Mononuclear cell (primary cell): ENCODE measurements around the gene ITGA2. TPM values are rescaled to one million over a fixed set of nuclear protein-coding genes. Genes with fewer than 3 reads are reported as not detected.

ENCODE experiments used
- H3K27me3 ChIP-seq: 2 replicates; pipeline ENCODE4 v1.6.0; 2011; ENCODE audit warnings: low read length, control low read depth; ENCODE audit not compliant: insufficient read depth
- H3K4me1 ChIP-seq: 2 replicates; pipeline ENCODE4 v1.5.1; 2011; ENCODE audit warnings: mild to moderate bottlenecking, low read length, control low read depth; ENCODE audit not compliant: insufficient read depth
- H3K4me3 ChIP-seq: 2 replicates; pipeline ENCODE4 v1.5.1; 2011; ENCODE audit warnings: mild to moderate bottlenecking, low read length, moderate library complexity
- H3K9me3 ChIP-seq: 2 replicates; pipeline ENCODE4 v1.5.1; 2011; ENCODE audit warnings: low read depth, mild to moderate bottlenecking, control low read depth, low read length
- total RNA-seq: library from RNA; depleted of rRNA; stranded (reverse); fragments of >200 nt; gene quantifications from one replicate; pipeline ENCODE4 v1.2.3, GENCODE V29; 2012

ITGA2 gene
- total RNA-seq, 1 donor = 0.73 TPM

DNA sequence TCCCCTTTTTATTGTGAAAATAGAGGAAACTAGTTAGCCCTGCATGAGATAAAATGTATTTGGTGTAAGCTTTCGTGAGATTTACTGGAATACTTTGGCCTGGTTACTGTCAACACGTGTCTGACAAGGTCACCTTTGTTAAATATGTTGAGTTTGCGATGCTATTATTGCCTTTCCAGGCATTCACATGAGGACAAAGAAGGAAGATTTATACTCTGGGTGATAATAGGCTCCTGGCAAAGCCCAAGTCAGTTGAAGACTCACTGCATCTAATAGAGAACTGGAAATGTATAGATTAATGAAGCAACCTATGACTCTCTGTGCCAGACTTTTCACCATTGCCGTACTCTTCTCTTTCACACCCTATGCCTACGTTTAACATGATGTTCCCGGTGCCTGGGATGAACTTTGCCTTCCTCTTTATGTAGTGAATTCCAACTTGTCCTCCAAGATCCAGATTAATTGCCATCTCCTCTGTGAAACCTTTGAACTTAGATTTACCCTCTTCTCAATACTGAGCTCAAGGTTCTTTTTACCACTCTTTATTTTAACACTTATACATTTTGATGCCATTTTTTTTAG lies 33.9 kb downstream of the ITGA2 start:
- Histone ChIP-seq H3K9me3 (no peaks in the 10 kb centered on the region), H3K27me3 (no peaks in the 10 kb centered on the region), H3K4me3 (no peak overlapping the region), H3K4me1 (peaks cover 6% of the 10 kb centered on the region)

DNA sequence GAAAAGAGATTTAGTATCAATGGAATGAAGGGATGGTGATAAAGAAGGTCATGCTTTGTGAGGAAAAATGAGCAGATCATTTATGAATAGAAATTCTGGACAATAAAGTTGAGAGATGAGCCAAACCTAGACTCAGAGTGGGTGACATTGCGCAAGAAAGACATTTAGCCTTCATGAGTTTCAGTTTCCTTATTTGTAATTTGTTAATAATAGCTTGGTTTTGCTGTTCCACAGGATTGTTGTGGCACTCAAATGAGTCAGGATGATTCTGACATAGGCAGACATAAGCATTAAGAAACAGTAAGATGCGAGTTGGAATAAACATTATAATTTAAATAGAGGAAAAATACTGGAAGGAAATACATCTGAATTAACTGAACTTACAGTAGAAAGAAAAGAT lies 34.8 kb downstream of the ITGA2 start:
- Histone ChIP-seq H3K27me3 (no peaks in the 10 kb centered on the region), H3K4me3 (no peak overlapping the region), H3K4me1 (peaks cover 6% of the 10 kb centered on the region), H3K9me3 (no peaks in the 10 kb centered on the region)

DNA sequence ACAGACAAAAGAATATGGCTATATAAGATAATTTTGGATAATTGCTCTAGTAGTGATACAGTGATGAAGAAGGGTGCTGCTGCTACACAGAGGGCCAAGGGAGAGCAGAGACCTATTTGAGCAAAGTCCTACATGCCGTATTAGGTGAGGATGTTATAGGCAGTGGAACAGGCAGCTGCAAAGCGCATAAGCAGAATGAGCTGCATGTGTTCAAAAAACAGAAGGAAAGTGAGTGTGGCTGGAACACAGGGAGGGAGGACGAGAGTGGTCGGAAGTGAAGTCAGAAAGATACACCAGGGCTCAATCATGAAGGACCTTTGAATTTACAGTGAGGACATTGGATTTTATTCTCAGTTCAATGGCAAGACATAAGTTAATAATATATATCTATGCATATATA lies 35.4 kb downstream of the ITGA2 start:
- Histone ChIP-seq H3K27me3 (no peaks in the 10 kb centered on the region), H3K9me3 (no peaks in the 10 kb centered on the region), H3K4me1 (peaks cover 6% of the 10 kb centered on the region), H3K4me3 (no peak overlapping the region)

DNA sequence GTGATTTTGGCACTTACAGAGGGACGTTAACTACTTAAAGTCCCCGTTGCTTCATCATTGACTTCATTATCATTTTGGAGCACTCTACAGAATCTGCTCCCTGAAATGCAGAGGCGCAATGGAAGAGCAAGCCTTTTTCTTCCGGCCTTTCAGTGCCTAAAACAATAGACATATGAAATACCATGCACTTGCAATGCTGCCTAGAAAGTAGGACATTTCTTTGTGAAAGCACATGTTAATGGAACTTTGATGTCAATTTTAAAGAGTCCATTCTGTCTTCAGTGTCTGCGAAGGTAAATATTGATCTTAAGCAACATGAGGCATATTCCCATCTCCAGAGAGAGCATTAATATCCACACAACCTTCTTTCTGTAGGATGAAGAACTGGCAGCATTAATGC lies 36.3 kb downstream of the ITGA2 start:
- H3K4me3 ChIP-seq = no peak overlapping the region
- H3K9me3 ChIP-seq = no peaks in the 10 kb centered on the region
- peaks cover 6% of the 10 kb centered on the region for H3K4me1 ChIP-seq

DNA sequence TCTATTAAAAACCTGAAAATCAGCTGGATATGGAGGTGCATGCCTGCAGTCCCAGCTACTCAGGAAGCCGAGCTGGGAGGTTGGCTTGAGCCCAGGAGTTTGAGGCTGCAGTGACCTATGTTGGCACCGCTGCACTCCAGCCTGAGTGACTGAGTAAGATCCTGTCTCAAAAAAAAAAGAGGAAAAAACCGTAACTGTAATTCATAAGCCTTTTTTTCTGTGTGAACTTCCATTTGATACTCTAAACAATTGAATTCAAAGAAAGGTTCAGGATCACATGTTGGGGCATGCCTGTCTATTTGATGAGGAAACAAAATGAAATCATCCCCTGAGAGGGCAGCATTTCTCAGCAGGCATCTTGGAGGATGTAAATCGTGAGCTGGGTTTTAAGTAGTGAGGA lies 38.8 kb downstream of the ITGA2 start:
- no peaks in the 10 kb centered on the region for H3K9me3 ChIP-seq
- H3K27me3 ChIP-seq = no peaks in the 10 kb centered on the region
- H3K4me1 ChIP-seq = peaks cover 6% of the 10 kb centered on the region
- H3K4me3 ChIP-seq = no peak overlapping the region

More for the DNA sequence above, 36.3 kb downstream of the ITGA2 start:
- H3K27me3 ChIP-seq = no peaks in the 10 kb centered on the region

DNA sequence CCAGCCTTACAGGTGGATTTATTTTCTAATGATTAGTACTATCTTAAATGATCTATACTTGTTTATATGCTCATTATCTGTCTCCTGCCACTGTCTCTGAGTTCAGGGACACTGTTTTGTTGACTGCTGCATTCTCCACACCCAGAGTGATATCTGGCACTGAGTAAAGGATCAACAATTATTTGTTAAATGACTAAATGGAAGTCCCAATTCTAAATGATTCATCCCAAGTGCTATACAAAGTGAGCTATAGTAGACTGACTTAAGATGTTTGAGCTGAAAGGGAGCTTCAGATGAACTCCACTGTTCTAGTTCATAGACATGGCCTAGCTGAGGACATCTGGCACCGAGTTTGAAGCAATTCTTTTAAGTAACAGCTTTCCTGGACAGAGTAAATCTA lies 40.5 kb downstream of the ITGA2 start:
- Histone ChIP-seq H3K4me1 (peaks cover 3% of the 10 kb centered on the region), H3K9me3 (no peaks in the 10 kb centered on the region), H3K4me3 (no peak overlapping the region), H3K27me3 (no peaks in the 10 kb centered on the region)

DNA sequence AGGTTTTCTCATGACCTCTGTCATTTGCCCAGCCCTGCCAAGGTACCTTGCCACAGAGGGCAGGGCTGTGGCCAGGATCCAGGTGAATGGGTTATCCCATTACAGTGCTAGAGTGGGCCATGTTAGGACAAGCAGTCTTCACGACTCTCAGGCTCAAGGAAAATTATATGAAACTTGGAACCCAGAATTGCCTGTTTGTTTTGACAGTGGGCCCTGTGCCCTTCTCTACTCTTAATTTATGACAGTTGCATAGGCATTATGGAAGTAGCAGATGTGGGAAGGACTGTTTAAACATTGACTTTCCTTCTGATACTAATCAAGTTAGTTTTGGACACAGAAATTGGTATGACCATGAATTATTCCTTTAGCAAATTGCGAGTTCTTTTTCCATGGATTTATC lies 41.7 kb downstream of the ITGA2 start:
- Histone ChIP-seq H3K9me3 (no peaks in the 10 kb centered on the region), H3K27me3 (no peaks in the 10 kb centered on the region), H3K4me3 (no peak overlapping the region), H3K4me1 (no peaks in the 10 kb centered on the region)

DNA sequence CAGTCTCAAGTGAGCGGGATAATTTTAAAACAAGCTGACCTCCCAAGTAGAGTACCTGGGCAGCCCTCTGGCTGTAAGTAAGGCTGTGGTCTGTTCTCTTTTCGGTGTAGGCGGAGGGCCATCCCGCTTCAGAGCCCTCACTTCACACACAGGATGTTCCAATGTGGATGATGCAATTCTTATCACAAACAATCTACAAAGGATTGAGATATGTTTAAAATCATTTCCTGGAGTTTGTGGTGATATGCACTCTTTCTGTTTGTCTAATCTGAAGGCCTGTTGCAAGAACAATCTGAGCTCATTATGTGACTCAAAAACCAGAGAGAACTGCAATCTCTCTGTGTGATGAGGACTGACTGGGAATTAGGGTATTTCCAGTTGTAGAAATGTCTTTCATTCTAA lies 42.5 kb downstream of the ITGA2 start:
- no peak overlapping the region for H3K4me3 ChIP-seq
- H3K9me3 ChIP-seq = no peaks in the 10 kb centered on the region
- H3K4me1 ChIP-seq = no peaks in the 10 kb centered on the region
- no peaks in the 10 kb centered on the region for H3K27me3 ChIP-seq

DNA sequence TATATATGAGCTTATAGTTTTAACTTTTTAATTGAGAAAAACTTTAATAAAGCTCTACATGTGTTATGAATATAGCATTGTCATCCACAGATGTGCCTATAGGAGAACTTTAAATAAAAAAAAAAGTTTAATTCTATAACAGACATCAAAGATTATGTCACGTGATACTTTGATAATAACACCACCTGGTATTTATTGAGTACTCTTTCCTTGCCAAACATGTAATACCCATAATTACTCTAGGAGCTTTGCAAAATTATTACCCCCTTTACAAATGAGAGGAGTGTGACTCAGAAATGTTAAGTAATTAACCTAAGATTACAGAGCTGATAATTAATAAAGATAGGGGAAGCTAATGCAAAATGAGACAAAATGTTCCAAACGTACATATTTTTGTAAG lies 43.0 kb downstream of the ITGA2 start:
- Histone ChIP-seq H3K4me3 (no peak overlapping the region), H3K27me3 (no peaks in the 10 kb centered on the region), H3K4me1 (no peaks in the 10 kb centered on the region), H3K9me3 (no peaks in the 10 kb centered on the region)

DNA sequence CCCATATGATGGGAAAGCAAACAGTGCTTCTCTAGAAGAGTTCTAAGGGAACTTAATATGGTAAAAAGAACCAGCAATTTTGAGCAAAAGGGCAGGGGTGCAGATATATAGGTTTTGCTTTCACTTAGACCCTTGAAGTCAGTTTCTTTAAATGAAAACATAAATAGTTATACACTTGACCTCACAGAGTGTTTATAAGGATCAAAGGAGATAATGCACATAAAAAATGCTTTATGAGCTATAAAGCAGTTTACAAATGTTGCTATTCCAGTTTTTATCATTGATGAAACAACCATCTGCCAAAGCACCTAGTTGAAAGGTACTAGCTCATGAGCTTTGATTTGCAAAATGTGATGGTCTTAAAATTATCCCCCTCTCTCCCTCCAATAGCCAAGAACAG lies 45.7 kb downstream of the ITGA2 start:
- Histone ChIP-seq H3K4me3 (no peak overlapping the region), H3K27me3 (no peaks in the 10 kb centered on the region), H3K9me3 (no peaks in the 10 kb centered on the region), H3K4me1 (no peaks in the 10 kb centered on the region)

DNA sequence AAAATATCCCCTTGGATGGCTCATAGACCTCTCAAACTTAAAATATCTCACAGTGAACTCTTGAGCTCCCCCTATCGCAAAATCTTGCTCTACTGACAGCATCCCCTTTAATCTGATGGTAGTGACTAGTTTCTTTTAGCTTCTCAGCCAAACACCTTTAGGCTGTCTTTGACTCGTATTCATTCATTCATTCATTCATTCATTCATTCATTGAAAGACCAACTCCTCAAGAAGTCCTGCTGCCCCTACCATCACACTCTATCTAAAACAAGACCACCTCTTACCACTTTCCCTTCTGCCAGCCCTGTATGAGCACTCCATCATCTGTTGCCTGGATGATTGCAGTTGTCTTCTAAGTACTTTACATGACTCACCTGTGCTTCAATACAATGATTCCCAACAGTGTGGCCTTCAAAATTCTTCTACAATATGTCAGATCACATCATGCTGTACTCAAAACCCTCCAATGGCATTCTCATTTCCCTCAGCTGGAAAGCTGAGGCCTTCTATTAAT lies 46.8 kb downstream of the ITGA2 start:
- Histone ChIP-seq H3K27me3 (no peaks in the 10 kb centered on the region), H3K9me3 (no peaks in the 10 kb centered on the region), H3K4me3 (no peak overlapping the region)

DNA sequence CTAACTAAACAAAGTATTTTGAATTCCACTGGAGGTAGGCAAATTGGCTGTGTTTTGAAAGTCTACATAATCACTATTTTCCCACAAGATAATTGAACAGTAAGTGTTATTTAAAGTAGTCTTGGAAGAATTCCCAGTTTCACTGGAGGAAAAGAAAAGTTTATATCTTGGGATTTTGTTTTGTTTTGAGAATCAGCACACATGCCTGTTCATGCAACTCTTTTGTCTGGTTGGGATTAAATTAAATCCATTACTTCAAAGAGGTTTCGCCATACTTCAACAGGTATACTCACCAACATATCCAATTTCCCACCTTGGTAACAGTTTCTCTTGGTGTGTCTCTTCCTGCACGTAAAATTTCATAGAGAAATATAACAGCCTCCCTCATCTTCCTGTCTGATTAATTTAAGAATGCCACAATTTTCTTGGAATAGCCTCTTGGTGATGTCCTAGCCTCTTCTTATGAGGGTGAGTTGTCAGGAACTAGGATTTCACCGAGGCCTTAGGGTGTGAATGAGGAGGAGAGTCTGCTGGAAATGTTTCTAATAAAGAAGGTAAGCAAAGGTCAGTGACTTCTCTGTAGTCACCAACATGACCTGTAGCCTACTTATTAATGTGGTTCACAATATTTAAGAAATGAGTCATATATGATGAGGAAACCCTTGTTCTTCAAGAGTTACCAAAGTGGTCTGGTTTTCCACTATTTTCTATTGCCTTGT lies 48.1 kb downstream of the ITGA2 start:
- no peaks in the 10 kb centered on the region for H3K4me1 ChIP-seq
- H3K4me3 ChIP-seq = no peak overlapping the region
- no peaks in the 10 kb centered on the region for H3K27me3 ChIP-seq
- H3K9me3 ChIP-seq = no peaks in the 10 kb centered on the region

More for the DNA sequence above, 46.8 kb downstream of the ITGA2 start:
- no peaks in the 10 kb centered on the region for H3K4me1 ChIP-seq

DNA sequence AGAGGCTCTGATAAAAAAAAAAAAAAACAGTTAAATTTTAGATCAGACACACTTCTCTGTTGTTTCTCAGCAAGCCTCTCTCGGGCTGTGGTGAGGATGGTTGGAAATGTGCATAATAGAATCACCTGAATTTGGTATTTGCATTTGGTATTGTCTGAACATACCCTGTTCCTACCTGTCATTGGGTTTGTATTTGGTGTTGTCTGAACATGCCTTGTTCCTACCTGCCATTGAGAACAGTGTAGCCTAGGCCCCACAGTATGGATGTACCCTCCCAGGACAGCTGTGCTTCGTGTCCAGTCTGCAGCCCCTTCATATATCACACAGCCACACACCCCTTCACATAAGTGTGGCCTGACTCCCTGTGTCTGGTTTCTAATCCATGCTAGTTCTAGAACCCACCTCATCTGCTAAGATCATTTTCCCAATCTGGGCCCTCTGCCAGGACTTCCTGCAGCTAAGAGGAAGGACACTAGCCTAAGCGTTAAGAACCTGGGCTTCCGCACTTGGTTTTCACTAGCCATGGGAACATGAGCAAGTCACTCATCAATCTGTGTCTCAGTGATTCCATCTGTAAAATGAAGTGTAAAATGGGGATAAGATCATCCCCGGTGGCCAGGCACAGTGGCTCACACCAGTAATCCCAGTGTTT lies 49.2 kb downstream of the ITGA2 start:
- no peaks in the 10 kb centered on the region for H3K27me3 ChIP-seq
- no peak overlapping the region for H3K4me3 ChIP-seq
- no peaks in the 10 kb centered on the region for H3K4me1 ChIP-seq
- H3K9me3 ChIP-seq = no peaks in the 10 kb centered on the region

DNA sequence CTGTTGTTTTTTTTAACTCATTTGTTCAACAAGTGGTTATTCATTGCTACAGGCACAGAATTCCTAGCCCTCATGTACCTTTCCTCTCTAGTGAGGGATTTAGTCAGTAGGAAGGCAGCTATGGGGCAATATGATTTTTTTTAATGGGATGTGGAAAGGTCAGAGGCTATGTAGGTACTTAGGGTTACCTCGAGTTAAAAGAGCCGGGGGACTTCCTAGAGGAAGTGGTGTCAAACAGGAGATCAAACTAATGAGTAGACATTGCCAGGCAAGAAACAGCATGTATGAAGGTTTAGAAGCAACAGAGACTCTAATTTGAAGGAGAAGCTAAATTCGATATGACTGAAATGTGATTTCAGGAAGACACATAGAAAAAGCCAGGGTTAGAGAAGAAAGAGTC lies 50.7 kb downstream of the ITGA2 start:
- H3K4me3 ChIP-seq = no peak overlapping the region

DNA sequence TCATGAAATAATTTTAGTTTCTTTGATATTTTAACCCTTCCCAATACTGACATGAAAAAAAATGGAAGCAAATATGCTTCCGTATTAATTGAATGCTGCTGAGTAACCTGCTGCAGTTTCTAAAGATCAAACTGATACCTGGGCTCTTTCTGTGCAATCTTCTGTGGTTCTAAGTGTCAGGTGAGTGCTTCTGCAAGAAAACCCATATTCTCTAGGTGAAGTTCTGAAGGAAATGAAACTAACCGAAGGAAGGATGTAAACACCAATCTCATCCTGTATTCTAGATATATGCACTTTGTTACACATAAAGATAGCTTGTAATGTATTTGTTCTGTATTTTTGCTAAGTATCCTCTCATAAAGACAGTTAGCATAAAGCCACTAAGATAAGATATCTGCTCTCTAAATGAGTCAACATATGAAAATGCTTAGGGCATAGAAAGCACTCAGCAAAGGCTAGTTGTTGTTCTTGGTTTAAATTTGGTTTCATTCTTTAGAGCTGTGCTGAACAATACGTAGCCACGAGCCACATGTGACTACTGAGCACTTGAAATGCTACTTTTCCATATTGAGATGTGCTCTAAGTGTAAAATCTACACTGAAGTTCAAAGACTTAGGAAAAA lies 52.0 kb downstream of the ITGA2 start:
- H3K27me3 ChIP-seq = no peaks in the 10 kb centered on the region
- no peak overlapping the region for H3K4me3 ChIP-seq
- H3K9me3 ChIP-seq = no peaks in the 10 kb centered on the region
- H3K4me1 ChIP-seq = no peaks in the 10 kb centered on the region

More for the DNA sequence above, 50.7 kb downstream of the ITGA2 start:
- Histone ChIP-seq H3K27me3 (no peaks in the 10 kb centered on the region), H3K4me1 (no peaks in the 10 kb centered on the region), H3K9me3 (no peaks in the 10 kb centered on the region)
